ENCODE measurements around the gene PVR. TPM values are rescaled to one million over a fixed set of nuclear protein-coding genes. Genes with fewer than 3 reads are reported as not detected.
A peak's percentile ranks its signal among the peaks of the same experiment; 100 is the strongest.
"Not testable (repeated sequence)": the region's sequence is repeated elsewhere in the genome, so short reads cannot be mapped to it uniquely, and the experiment has no call there.

The PVR gene
- total RNA-seq, 1 donor, result 156 TPM

GRCh38 chr19:44661904-44662303, 18.2 kb downstream of the PVR start:
- peak; percentile 36 for DNase-seq (ENCODE audit: low read depth)
- TF ChIP-seq, protein P1, sequence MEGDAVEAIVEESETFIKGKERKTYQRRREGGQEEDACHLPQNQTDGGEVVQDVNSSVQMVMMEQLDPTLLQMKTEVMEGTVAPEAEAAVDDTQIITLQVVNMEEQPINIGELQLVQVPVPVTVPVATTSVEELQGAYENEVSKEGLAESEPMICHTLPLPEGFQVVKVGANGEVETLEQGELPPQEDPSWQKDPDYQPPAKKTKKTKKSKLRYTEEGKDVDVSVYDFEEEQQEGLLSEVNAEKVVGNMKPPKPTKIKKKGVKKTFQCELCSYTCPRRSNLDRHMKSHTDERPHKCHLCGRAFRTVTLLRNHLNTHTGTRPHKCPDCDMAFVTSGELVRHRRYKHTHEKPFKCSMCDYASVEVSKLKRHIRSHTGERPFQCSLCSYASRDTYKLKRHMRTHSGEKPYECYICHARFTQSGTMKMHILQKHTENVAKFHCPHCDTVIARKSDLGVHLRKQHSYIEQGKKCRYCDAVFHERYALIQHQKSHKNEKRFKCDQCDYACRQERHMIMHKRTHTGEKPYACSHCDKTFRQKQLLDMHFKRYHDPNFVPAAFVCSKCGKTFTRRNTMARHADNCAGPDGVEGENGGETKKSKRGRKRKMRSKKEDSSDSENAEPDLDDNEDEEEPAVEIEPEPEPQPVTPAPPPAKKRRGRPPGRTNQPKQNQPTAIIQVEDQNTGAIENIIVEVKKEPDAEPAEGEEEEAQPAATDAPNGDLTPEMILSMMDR (IDR thresholded peaks at IDR 0.05; ENCODE audit: insufficient read depth, low read depth, low read length), result no peak

DNA sequence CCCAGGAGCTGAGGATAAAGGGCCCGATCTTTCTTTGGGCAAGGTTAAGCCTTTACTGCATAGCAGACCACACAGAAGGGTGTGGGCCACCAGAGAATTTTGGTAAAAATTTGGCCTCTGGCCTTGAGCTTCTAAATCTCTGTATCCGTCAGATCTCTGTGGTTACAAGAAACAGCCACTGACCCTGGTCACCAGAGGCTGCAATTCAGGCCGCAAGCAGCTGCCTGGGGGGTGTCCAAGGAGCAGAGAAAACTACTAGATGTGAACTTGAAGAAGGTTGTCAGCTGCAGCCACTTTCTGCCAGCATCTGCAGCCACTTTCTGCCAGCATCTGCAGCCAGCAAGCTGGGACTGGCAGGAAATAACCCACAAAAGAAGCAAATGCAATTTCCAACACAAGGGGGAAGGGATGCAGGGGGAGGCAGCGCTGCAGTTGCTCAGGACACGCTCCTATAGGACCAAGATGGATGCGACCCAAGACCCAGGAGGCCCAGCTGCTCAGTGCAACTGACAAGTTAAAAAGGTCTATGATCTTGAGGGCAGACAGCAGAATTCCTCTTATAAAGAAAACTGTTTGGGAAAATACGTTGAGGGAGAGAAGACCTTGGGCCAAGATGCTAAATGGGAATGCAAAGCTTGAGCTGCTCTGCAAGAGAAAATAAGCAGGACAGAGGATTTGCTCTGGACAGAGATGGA, 19.1 kb downstream of the PVR start:
- peak; percentile 88 for DNase-seq (ENCODE audit: low read depth)
- TF ChIP-seq, protein P1 (IDR thresholded peaks at IDR 0.05; ENCODE audit: insufficient read depth, low read depth, low read length), result no peak
- H3K4me3 ChIP-seq (ENCODE audit: low read depth, low read length), result no peak overlapping the region

More at GRCh38 chr19:44661904-44662303, 18.2 kb downstream of the PVR start:
- H3K4me3 ChIP-seq (ENCODE audit: low read depth, low read length), result no peak overlapping the region

DNA sequence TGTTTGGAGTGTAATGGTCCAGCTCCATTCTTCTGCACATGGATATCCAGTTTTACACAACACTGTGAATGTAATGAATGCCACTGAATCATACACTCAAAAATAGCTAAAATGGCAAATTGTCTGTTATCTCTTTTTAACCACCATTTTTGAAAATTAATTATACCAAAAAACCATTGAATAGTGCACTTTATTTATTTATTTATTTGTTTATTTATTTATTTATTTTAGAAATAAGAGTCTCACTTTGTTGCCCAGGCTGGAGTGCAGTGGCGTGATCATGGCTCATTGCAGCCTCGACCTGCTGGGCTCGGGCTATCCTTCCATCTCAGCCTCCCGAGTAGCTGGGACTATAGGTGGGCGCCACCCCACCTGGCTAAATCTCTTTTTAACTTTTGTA, 20.3 kb downstream of the PVR start:
- no peak overlapping the region for H3K4me3 ChIP-seq (ENCODE audit: low read depth, low read length)
- TF ChIP-seq, protein P1 (IDR thresholded peaks at IDR 0.05; ENCODE audit: insufficient read depth, low read depth, low read length), result no peak
- no peak for DNase-seq (ENCODE audit: low read depth)

- no peak for DNase-seq (ENCODE audit: low read depth)
- TF ChIP-seq, protein P1 (IDR thresholded peaks at IDR 0.05; ENCODE audit: insufficient read depth, low read depth, low read length), result no peak
Observed at GRCh38 chr19:44664976-44665375, 21.3 kb downstream of the PVR start.

DNA sequence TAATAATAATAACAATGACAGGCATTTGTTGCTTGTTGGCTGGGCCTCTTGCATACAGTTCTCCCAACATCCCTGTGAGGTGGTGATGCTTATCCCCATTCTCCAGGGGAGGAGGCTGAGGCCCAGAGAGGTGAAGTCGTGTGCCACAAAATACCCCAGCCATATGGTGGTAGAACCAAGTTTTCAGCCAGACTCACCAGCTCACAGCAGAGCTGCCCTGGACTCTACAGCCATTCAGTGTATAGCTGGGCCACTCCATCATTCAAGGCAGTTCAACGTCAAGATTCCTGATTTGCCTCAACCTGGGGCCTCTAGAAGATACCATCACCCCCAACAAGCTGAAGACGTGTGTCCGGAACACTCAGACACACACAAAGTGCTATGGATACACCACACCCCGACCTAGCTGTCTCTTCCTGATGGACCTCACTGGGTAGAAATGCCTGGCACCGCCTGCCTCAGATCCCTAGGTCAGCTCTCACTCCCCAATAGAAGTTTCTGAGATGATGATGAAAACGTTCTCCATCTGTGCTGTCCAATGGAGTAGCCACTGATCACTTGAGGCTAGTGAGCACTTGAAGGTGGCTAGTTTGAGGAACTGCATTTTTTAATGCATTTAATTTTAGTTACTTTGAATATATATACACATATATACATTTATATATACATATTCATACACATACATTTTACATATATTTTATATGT, 23.3 kb downstream of the PVR start:
- TF ChIP-seq, protein P1 (IDR thresholded peaks at IDR 0.05; ENCODE audit: insufficient read depth, low read depth, low read length), result no peak

More at GRCh38 chr19:44664976-44665375, 21.3 kb downstream of the PVR start:
- no peak overlapping the region for H3K4me3 ChIP-seq (ENCODE audit: low read depth, low read length)

DNA sequence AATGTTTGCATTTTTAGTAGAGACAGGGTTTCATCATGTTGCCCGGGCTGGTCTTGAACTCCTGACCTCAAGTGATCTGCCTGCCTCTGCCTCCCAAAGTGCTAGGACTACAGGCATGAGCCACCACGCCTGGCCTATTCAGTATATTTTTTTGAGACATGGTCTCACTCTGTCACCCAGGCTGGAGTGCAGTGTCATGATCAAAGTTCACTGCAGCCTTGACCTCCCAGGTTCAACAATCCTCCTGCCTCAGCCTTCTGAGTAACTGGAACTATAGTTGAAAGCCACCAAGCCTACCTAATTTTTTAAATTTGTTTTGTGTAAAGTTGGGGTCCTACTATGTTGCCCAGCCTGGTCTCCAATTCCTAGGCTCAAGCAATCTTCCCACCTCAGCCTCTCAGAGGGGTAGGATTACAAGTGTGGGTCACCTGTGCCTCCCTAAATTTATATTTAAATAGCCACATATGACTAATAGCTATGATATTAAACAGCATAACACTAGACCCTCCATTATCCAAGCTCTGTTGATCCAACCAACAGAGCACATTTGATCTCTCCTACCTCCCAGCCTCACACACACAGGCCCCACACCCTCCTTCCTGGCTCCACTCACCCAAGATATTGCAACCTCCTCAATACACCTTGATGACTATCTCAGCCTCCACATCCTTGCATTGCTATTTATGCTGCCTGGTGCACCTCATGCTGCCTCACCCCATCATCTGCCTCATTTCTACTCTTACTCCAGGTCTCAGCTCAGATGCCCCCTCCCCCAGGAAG, 25.5 kb downstream of the PVR start:
- no peak overlapping the region for H3K4me3 ChIP-seq (ENCODE audit: low read depth, low read length)
- DNase-seq (ENCODE audit: low read depth), result no peak
- TF ChIP-seq, protein P1 (IDR thresholded peaks at IDR 0.05; ENCODE audit: insufficient read depth, low read depth, low read length), result no peak

More for the DNA sequence above, 23.3 kb downstream of the PVR start:
- DNase-seq (ENCODE audit: low read depth), result no peak
- no peak overlapping the region for H3K4me3 ChIP-seq (ENCODE audit: low read depth, low read length)

DNA sequence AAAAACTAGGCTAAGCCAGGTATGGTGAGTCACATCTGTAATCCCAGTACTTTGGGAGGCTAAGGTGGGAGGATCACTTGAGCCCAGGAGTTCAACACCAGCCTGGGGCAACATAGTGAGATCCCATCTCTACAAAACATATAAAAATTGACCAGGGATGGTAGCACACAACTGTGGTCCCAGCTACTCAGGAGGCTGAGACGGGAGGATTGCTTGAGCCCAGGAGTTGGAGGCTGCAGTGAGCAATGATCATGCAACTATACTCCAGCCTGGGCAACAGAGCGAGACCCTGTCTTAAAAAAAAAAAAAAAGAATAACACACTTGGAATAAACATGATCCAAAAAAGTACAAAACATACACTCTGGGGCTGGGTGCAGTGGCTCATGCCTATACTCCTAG, 26.3 kb downstream of the PVR start:
- not testable (repeated sequence) for H3K4me3 ChIP-seq (ENCODE audit: low read depth, low read length)

More for the DNA sequence above, 26.3 kb downstream of the PVR start:
- DNase-seq (ENCODE audit: low read depth), result not testable (repeated sequence)

Data from fibroblast of villous mesenchyme (primary cell).